Hepatocyte (in vitro differentiated cells): ENCODE data around the gene MSLN.

Experiments used
- EZH2phosphoT487 ChIP-seq: fragments of 200-600 bp; sonication (generic); IDR thresholded peaks from one replicate; pipeline ENCODE4 v1.6.1; 2018; ENCODE audit warnings: antibody characterized with exemption, mild to moderate bottlenecking, low read depth, moderate library complexity; ENCODE audit not compliant: unreplicated experiment, severe bottlenecking
- TF ChIP-seq, protein P1 (sequence below): fragments of 200-600 bp; sonication (generic); IDR thresholded peaks from 2 replicates; pipeline ENCODE4 v1.5.1; 2016; ENCODE audit warnings: antibody characterized with exemption, mild to moderate bottlenecking; ENCODE audit not compliant: poor library complexity

DNA sequence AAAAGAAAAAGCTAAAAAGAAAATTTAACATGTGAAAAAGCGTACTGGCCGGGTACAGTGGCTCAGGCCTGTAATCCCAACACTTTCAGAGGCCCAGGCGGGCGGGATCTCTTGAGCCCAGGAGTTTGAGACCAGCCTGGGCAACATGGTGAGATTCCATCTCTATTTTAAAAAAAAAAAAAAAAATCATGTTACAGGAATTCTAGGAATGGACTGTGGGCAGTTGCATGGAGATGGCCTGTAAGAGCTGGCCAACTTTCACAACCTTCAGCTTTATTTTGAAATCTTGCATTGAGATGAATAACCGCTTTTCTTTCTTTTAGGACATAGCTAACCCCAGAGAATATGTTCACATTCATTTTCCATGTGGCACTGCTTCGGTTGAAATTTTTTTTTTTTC lies 11.5 kb upstream of the MSLN start:
- TF ChIP-seq, protein P1, sequence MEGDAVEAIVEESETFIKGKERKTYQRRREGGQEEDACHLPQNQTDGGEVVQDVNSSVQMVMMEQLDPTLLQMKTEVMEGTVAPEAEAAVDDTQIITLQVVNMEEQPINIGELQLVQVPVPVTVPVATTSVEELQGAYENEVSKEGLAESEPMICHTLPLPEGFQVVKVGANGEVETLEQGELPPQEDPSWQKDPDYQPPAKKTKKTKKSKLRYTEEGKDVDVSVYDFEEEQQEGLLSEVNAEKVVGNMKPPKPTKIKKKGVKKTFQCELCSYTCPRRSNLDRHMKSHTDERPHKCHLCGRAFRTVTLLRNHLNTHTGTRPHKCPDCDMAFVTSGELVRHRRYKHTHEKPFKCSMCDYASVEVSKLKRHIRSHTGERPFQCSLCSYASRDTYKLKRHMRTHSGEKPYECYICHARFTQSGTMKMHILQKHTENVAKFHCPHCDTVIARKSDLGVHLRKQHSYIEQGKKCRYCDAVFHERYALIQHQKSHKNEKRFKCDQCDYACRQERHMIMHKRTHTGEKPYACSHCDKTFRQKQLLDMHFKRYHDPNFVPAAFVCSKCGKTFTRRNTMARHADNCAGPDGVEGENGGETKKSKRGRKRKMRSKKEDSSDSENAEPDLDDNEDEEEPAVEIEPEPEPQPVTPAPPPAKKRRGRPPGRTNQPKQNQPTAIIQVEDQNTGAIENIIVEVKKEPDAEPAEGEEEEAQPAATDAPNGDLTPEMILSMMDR: no peak
- no peak for TF ChIP-seq EZH2phosphoT487
